D721Med (cell line): ENCODE data around the gene SAMD4B.

Source experiments
- DNase-seq: peaks from one replicate; pipeline ENCODE4 v3.0.0; 2011; ENCODE audit warnings: low spot score; ENCODE audit not compliant: insufficient read length
- FAIRE-seq: peaks from 2 replicates; lab custom pipeline; 2011; peaks lifted over from hg19 to GRCh38; lab: Jason Lieb, UNC
- CTCF ChIP-seq: IDR thresholded peaks from 2 replicates; pipeline ENCODE4 v1.5.1; 2012; ENCODE audit warnings: mild to moderate bottlenecking, control low read depth; ENCODE audit not compliant: insufficient read depth; ENCODE audit errors: missing control alignments

The SAMD4B gene

GRCh38 chr19:39413272-39413910, 71.2 kb downstream of the SAMD4B start:
- peak; percentile 73 for DNase-seq
- no peak for FAIRE-seq

GRCh38 chr19:39413911-39414608, 71.8 kb downstream of the SAMD4B start:
- DNase-seq = no peak
- TF ChIP-seq CTCF = peak; percentile 15
- FAIRE-seq = no peak

More at GRCh38 chr19:39413272-39413910, 71.2 kb downstream of the SAMD4B start:
- no peak for TF ChIP-seq CTCF

GRCh38 chr19:39415111-39416046, 73.2 kb downstream of the SAMD4B start:
- no peak for TF ChIP-seq CTCF
- FAIRE-seq (no peak), DNase-seq (no peak)

- no peak for TF ChIP-seq CTCF
- FAIRE-seq = no peak
- DNase-seq = no peak
Measured at GRCh38 chr19:39416152-39417120, 74.2 kb downstream of the SAMD4B start.

- TF ChIP-seq CTCF = no peak
- DNase-seq = no peak
- FAIRE-seq = no peak
Measured at GRCh38 chr19:39417463-39418181, 75.4 kb downstream of the SAMD4B start.

- TF ChIP-seq CTCF = no peak
- no peak for DNase-seq
- FAIRE-seq = no peak
Measured at GRCh38 chr19:39419003-39419402, 76.8 kb downstream of the SAMD4B start.
